Right forelimb (tissue), 1 donor: Measurements from ENCODE around the gene DES.

Source experiments
- DNase-seq: peaks from one replicate; pipeline ENCODE4 v3.0.0-alpha.2; 2018

Gene DES

DNA sequence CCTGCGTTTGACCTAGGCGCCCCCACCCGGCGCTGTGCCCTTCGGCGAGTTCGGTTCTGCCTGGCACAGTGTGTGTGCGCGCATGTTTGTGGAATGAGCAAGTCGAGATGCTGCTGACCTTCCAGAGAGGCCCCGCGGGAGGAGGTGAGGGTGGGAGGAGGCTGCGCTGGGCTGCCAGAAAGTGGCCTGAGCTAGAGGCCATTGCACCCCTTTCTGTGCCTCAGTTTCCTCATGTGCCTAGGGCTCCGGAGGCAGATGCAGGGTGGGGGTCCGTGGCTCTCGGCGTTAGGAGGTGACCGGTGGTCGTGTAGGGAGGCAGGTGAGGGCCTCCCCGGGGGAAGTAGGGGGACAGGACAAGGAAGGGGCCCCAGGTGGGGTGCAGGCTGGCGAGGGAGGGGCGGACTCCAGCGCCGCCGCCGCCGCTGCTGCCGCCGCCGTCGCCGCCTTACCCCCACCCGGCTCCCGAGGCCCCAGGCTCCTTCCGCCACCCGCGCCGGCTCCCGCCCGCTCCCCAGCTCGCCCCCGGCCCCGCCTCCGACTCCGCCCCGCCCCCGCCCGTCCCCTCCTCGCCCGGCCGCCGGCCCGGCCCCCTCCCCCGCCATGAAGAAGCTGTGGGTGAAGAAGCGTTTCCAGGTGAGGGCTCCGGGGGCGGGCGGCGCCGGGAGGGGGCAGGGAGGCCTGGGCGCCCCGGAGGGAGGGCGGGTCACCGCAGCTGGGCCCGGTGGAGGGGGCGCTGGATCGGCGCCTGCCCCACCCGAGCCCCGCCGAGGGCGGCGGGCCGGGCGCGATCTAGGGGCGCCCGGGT, 23.5 kb downstream of the DES start:
- DNase-seq = peak; percentile 77

GRCh38 chr2:219442256-219443015, 24.3 kb downstream of the DES start:
- DNase-seq = no peak

DNA sequence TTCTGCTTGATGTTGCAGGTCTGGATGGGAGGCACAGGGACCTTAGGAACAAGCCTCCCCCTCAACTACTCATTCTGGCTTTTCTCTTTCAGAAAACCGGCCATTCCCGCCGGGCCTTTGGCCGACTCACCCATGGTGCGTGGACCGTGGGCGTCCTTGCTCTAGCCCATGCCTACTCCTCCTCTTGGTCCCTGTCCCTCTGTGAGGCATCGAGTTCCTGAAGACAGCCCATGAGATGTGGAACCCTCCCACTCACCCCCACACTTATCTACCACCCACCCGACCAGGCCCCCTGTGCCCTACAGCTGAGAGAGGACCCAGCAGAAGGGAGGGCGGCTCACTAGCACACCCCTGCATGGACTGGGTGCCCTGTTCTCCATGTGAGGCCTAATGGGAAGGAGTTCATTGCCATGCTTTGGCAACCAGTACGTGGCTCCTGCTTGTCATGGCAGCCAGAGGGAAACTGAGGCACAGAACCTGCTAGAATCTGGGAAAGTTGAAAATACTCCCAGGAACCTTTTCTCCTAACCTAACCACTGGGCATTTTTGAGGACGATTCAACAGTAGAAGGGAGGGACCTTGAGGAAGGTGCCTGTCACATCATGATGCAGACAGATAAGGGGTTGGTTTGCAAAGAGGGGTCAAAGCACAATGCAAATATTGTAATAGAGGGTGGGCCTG, 25.0 kb downstream of the DES start:
- no peak for DNase-seq

GRCh38 chr2:219443697-219444023, 25.5 kb downstream of the DES start:
- DNase-seq = no peak

DNA sequence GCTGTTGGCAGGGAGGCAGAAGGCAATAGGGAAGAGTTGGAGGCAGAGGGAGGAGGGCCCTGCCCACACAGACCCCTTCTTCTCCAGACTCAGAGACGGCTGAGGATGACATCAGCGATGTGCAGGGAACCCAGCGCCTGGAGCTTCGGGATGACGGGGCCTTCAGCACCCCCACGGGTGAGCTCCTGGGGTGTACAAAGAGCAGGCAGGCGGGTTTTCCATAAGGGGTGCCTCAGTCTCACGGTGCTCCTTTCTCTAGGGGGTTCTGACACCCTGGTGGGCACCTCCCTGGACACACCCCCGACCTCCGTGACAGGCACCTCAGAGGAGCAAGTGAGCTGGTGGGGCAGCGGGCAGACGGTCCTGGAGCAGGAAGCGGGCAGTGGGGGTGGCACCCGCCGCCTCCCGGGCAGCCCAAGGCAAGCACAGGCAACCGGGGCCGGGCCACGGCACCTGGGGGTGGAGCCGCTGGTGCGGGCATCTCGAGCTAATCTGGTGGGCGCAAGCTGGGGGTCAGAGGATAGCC, 26.5 kb downstream of the DES start:
- DNase-seq = no peak

GRCh38 chr2:219445220-219445640, 27.1 kb downstream of the DES start:
- DNase-seq = no peak

- DNase-seq = no peak
Measured at GRCh38 chr2:219446101-219446504, 27.9 kb downstream of the DES start.

GRCh38 chr2:219446689-219447088, 28.5 kb downstream of the DES start:
- DNase-seq = no peak

DNA sequence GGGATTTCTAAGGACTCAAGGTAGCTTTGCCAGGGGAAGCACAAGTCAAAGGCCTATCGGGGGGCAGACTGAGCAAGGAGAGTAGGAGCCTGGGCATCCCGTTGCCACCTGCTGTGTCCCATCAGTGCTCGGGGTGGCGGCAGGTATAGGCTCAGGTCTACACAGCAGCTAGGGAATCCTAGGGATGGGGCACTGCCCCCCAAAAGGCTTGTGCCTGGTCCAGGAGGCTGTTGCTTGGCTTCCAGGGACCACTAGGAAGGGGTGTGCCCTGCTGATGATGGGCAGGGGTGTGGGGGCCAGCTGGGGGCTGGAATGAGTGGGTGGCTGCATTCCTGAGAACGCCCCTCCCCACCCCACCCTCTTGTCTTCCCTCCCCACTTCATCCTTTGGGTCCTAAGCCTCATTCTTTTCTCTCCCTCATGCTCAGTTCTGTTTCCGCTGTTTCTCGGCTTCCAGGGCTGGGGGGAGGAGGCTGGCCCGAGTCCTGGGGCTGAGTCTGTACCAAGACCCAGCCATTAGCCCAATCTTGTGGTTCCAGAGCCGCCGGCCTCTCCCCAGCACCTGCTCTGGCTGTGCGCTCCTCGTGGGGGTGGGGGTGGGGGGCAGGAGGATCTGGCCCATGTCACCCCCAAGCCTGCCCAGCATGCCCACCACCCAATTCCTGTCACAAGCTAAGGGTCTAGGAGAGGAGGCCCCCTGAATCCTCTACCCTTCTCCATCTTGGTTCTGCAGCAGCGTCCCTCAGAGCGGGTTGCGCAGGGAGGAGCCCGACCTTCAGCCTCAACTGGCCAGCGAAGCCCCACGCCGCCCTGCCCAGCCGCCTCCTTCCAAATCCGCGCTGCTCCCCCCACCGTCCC, 29.3 kb downstream of the DES start:
- DNase-seq = no peak

DNA sequence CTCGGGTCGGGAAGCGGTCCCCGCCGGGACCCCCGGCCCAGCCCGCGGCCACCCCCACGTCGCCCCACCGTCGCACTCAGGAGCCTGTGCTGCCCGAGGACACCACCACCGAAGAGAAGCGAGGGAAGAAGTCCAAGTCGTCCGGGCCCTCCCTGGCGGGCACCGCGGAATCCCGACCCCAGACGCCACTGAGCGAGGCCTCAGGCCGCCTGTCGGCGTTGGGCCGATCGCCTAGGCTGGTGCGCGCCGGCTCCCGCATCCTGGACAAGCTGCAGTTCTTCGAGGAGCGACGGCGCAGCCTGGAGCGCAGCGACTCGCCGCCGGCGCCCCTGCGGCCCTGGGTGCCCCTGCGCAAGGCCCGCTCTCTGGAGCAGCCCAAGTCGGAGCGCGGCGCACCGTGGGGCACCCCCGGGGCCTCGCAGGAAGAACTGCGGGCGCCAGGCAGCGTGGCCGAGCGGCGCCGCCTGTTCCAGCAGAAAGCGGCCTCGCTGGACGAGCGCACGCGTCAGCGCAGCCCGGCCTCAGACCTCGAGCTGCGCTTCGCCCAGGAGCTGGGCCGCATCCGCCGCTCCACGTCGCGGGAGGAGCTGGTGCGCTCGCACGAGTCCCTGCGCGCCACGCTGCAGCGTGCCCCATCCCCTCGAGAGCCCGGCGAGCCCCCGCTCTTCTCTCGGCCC, 30.1 kb downstream of the DES start:
- DNase-seq = no peak

DNA sequence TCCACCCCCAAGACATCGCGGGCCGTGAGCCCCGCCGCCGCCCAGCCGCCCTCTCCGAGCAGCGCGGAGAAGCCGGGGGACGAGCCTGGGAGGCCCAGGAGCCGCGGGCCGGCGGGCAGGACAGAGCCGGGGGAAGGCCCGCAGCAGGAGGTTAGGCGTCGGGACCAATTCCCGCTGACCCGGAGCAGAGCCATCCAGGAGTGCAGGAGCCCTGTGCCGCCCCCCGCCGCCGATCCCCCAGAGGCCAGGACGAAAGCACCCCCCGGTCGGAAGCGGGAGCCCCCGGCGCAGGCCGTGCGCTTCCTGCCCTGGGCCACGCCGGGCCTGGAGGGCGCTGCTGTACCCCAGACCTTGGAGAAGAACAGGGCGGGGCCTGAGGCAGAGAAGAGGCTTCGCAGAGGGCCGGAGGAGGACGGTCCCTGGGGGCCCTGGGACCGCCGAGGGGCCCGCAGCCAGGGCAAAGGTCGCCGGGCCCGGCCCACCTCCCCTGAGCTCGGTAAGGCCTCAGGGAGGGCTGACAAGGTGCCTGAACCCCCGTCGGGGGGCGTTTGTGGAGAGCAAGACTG, 30.7 kb downstream of the DES start:
- DNase-seq = no peak

DNA sequence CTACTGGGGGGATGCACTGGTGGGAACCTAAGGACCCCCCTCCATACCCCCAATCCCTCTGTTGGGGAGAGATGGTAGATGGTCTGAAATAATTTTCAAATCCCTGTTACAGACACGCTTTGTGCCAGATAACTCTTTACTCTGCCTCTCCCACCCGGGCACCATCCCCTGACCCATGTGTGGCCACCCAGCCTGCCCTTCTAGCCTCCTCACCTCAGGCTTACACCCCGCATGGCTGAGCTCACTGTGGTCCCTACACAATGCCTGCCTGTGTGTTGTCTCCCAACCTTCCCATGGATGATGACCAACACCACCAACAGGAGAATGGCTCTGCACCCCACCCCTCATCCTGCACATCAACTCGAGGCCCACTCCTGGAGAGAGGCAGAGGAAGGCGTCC, 31.4 kb downstream of the DES start:
- no peak for DNase-seq

DNA sequence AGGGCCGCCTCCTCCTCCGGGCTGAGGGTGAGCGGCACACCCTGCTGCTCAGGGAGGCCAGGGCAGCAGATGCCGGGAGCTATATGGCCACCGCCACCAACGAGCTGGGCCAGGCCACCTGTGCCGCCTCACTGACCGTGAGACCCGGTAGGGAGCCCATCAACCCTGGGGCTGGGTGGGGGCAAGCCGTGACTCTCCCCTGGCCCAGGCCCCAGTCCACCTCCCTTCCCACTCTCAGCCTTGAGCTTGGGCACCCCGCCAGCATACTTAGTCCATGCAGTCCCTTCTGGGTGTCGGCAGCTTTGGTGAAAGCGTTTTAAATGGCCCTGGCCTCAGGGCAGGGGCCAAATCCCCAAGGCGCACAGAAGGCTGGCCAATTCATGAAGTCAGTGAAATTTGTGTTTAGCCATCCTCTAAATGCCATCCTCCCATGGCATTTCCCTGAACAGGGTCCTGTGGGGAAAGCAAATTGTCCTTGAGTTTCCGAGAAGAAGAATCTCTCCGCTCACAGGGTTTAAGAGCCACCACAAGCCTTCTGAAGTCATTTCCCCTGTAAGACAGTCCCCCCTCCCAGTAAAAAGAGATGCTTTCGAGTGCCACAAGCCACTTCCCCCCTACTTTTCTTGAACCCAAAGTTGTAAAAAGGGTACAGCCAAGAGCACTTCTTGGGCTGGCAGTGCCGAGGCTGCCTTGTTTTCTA, 33.6 kb downstream of the DES start:
- DNase-seq = no peak

GRCh38 chr2:219452361-219453317, 34.5 kb downstream of the DES start:
- DNase-seq = peak; percentile 76

DNA sequence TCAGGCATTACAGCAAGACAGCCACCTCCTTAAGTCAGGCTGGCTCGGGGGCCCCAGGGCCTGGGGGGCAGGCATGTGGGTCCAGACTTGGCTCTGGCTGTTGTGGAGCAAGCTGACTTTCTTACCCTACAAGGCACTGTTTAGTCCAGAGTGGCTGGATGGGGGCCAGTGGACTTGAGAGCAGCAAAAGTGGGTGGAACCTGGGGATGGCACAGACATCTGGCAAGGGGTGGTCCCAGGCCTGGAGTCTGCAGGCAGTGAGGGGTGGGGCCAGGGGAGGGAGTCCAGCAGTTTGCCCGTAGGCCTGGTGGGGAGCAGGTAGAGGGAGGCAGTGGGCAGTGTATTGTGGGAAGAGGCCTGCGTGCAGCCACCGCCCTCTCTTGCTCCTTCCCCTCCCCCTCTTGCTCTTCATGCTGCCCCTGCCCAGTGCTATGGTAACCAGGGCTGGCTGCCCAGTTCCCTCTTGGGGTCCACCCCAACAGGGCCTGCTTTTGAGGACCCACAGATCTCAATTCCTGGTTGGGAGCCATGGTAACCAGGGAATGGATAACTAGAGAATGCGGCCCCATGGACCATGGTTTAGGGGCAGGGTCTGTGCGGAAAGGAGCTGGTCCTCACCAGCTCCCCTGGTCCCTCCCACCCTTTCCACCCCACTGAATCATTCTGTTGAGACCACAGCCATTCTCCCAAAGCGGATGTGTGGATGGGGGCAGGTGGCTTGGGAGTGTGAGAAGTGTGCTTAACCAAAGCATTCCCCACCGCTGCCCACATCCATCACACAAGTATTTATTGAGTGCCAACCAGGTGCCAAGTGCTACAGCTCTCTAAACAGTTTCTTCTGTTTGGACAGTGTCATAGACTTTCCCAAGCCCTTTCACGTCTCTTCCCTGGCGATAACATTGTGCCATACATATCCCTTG, 35.8 kb downstream of the DES start:
- peak; percentile 75 for DNase-seq

- DNase-seq = no peak
Measured at GRCh38 chr2:219455581-219455980, 37.4 kb downstream of the DES start.

- DNase-seq = no peak
Measured at GRCh38 chr2:219457784-219458369, 39.7 kb downstream of the DES start.

DNA sequence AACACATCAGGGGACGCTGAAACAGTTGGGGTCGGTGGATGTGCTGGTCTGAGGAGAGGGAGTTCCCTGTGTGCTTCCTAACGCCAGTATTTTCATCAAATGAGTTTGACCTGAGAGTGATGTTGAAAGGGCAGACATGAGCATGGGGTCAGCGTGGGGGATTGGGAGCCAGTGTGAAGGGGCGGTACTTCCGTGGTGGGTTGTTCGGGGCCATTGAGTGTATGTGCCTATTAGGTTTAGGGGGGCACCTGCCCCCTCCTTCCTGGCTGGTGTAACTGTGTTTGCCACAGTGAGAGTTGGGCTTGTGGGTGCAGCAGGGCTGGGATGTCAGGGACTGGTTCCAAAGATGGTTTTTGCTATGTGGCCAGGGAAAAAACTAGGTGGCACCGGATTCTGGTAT, 40.8 kb downstream of the DES start:
- no peak for DNase-seq
